Left ventricle myocardium inferior (tissue), 1 donor: ENCODE measurements around the gene CABP7. TPM values are rescaled to one million over a fixed set of nuclear protein-coding genes. Genes with fewer than 3 reads are reported as not detected.

Source experiments
- DNase-seq: peaks from one replicate; pipeline ENCODE4 v3.0.0-alpha.2; 2020
- H3K27ac ChIP-seq: fragments of 200-600 bp; replicated peaks from 2 replicates; pipeline ENCODE4 v1.8.0; 2021
- H3K27me3 ChIP-seq: fragments of 200-600 bp; 2 replicates; pipeline ENCODE4 v1.8.0; 2021; ENCODE audit warnings: low read depth
- H3K36me3 ChIP-seq: fragments of 200-600 bp; 2 replicates; pipeline ENCODE4 v1.8.0; 2021
- H3K4me1 ChIP-seq: fragments of 200-600 bp; 2 replicates; pipeline ENCODE4 v1.8.0; 2021
- H3K4me3 ChIP-seq: fragments of 200-600 bp; 2 replicates; pipeline ENCODE4 v1.8.0; 2021; ENCODE audit warnings: mild to moderate bottlenecking, moderate library complexity
- H3K9me3 ChIP-seq: fragments of 200-600 bp; replicated peaks from 2 replicates; pipeline ENCODE4 v1.8.0; 2021
- intact Hi-C: fragments of 100-400 bp; cut with micrococcal nuclease; formaldehyde crosslinking; loops from one replicate; pipeline ENCODE4 v1.11.0; 2022
- total RNA-seq: library from RNA; stranded (reverse); fragmentation: NEBNext Ultra II Directional; extraction: Animal tissue kit (Norgen Biotek cat#: 25700); gene quantifications from one replicate; pipeline ENCODE4 v1.2.1, GENCODE V29; 2021
- TF ChIP-seq, protein P1 (sequence below): fragments of 200-600 bp; IDR thresholded peaks from 2 replicates; pipeline ENCODE4 v1.8.0; 2021; ENCODE audit warnings: antibody characterized with exemption, mild to moderate bottlenecking, borderline replicate concordance
- donor health status: DM: no; HTN: yes; CAD: no; lungs with severe emphysema.

CABP7 gene
- total RNA-seq, 1 donor from 2014 or later = not detected

- Histone ChIP-seq H3K4me1 (peaks cover 13% of the 10 kb centered on the region), H3K36me3 (peaks cover 19% of the 10 kb centered on the region), H3K9me3 (no peaks in the 10 kb centered on the region), H3K27me3 (peaks cover 34% of the 10 kb centered on the region), H3K4me3 (no peak overlapping the region), H3K27ac (no peak overlapping the region)
- intact Hi-C loops = no loop called here
- TF ChIP-seq, protein P1, sequence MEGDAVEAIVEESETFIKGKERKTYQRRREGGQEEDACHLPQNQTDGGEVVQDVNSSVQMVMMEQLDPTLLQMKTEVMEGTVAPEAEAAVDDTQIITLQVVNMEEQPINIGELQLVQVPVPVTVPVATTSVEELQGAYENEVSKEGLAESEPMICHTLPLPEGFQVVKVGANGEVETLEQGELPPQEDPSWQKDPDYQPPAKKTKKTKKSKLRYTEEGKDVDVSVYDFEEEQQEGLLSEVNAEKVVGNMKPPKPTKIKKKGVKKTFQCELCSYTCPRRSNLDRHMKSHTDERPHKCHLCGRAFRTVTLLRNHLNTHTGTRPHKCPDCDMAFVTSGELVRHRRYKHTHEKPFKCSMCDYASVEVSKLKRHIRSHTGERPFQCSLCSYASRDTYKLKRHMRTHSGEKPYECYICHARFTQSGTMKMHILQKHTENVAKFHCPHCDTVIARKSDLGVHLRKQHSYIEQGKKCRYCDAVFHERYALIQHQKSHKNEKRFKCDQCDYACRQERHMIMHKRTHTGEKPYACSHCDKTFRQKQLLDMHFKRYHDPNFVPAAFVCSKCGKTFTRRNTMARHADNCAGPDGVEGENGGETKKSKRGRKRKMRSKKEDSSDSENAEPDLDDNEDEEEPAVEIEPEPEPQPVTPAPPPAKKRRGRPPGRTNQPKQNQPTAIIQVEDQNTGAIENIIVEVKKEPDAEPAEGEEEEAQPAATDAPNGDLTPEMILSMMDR = no peak
- no peak for DNase-seq
Measured at GRCh38 chr22:29697853-29698598, 21.8 kb upstream of the CABP7 start.

- peaks cover 54% of the 10 kb centered on the region for H3K27me3 ChIP-seq
- no peak for DNase-seq
- intact Hi-C loops = no loop called here
Measured at GRCh38 chr22:29700206-29700899, 19.4 kb upstream of the CABP7 start.

DNA sequence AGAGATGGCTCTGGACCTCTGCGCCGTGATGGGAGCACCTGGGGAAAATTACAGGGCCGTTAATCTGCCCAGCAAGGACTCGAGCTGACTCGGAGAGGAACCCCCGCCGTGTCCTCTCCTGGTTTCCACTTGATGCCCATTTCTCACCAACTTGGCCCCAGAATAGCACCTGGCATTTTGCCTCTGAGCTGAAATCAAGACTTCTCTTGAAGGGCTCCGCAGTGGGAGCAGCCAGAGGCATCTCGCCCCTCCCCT lies 19.0 kb upstream of the CABP7 start:
- intact Hi-C loops = no loop called here
- H3K27ac ChIP-seq = no peak overlapping the region
- DNase-seq = no peak
- peaks cover 59% of the 10 kb centered on the region for H3K27me3 ChIP-seq
- no peaks in the 10 kb centered on the region for H3K9me3 ChIP-seq
- H3K36me3 ChIP-seq = peaks cover 5% of the 10 kb centered on the region
- TF ChIP-seq, protein P1 = no peak
- peaks cover 21% of the 10 kb centered on the region for H3K4me1 ChIP-seq
- H3K4me3 ChIP-seq = no peak overlapping the region

More at GRCh38 chr22:29700206-29700899, 19.4 kb upstream of the CABP7 start:
- Histone ChIP-seq H3K27ac (no peak overlapping the region), H3K36me3 (peaks cover 10% of the 10 kb centered on the region), H3K4me1 (peaks cover 21% of the 10 kb centered on the region), H3K4me3 (no peak overlapping the region), H3K9me3 (no peaks in the 10 kb centered on the region)
- TF ChIP-seq, protein P1 = no peak

- Histone ChIP-seq H3K36me3 (peaks cover 2% of the 10 kb centered on the region), H3K27me3 (peaks cover 64% of the 10 kb centered on the region), H3K4me1 (peaks cover 21% of the 10 kb centered on the region), H3K9me3 (no peaks in the 10 kb centered on the region), H3K4me3 (no peak overlapping the region), H3K27ac (no peak overlapping the region)
- intact Hi-C loops = no loop called here
- TF ChIP-seq, protein P1 = no peak
- no peak for DNase-seq
Measured at GRCh38 chr22:29701155-29701999, 18.4 kb upstream of the CABP7 start.
